H1 (cell line): Measurements from ENCODE around the gene SYT2. TPM values are rescaled to one million over a fixed set of nuclear protein-coding genes. Genes with fewer than 3 reads are reported as not detected.
"Not testable (repeated sequence)": the region's sequence is repeated elsewhere in the genome, so short reads cannot be mapped to it uniquely, and the experiment has no call there.

ENCODE experiments used
- CTCF ChIA-PET: fragments of 300-600 bp; sonication (Branson Sonifier 250); formaldehyde crosslinking; loops from one replicate; lab custom pipeline; 2021; ENCODE audit not compliant: partially characterized antibody; lab: Charles Lee
- POLR2A ChIA-PET: fragments of 300-600 bp; sonication (Branson Sonifier 250); formaldehyde crosslinking; loops from one replicate; lab custom pipeline; 2021; ENCODE audit warnings: inconsistent platforms; ENCODE audit not compliant: partially characterized antibody; lab: Charles Lee
- DNase-seq, 2 experiments: peaks; one replicate each; pipeline versions ENCODE4 v3.0.0 to v3.0.0-alpha.2; 2010 to 2022; ENCODE audit warnings: low spot score in 2 of 2, low read depth in 1 of 2, mixed read lengths in 1 of 2
- FAIRE-seq: peaks from 2 replicates; lab custom pipeline; 2011; peaks lifted over from hg19 to GRCh38; lab: Jason Lieb, UNC
- H2AFZ ChIP-seq: 2 replicates; pipeline ENCODE4 v1.8.1; 2012; ENCODE audit warnings: low read length, inconsistent platforms
- H2AK5ac ChIP-seq: 2 replicates; pipeline ENCODE4 v1.6.1; 2013; ENCODE audit warnings: low read depth, low read length
- H2BK120ac ChIP-seq: replicated peaks from 2 replicates; pipeline ENCODE3; 2013; ENCODE audit warnings: low read depth, low read length, inconsistent platforms
- H2BK12ac ChIP-seq: 2 replicates; pipeline ENCODE4 v1.6.1; 2013; ENCODE audit warnings: low read depth, low read length
- H2BK15ac ChIP-seq: 2 replicates; pipeline ENCODE4 v1.6.1; 2013; ENCODE audit warnings: low read length
- H2BK20ac ChIP-seq: 2 replicates; pipeline ENCODE4 v1.6.1; 2013; ENCODE audit warnings: low read length
- H2BK5ac ChIP-seq: 2 replicates; pipeline ENCODE4 v1.6.1; 2013; ENCODE audit warnings: low read depth, low read length
- H3K14ac ChIP-seq: 2 replicates; pipeline ENCODE4 v1.6.1; 2013; ENCODE audit warnings: inconsistent platforms; ENCODE audit not compliant: insufficient read length
- H3K18ac ChIP-seq: 2 replicates; pipeline ENCODE4 v1.6.1; 2013; ENCODE audit warnings: low read length; ENCODE audit errors: extremely low read depth
- H3K23ac ChIP-seq: 2 replicates; pipeline ENCODE4 v1.6.1; 2013; ENCODE audit warnings: inconsistent platforms; ENCODE audit not compliant: insufficient read length
- H3K23me2 ChIP-seq: 2 replicates; pipeline ENCODE4 v1.6.1; 2013; ENCODE audit warnings: low read depth, low read length
- H3K27ac ChIP-seq: 2 replicates; pipeline ENCODE4 v1.6.1; 2011; ENCODE audit warnings: low read depth, low read length, inconsistent platforms
- H3K27me3 ChIP-seq, 4 experiments: replicated peaks in 1 of 4; 1 replicate in 1 of 4; 2 replicates in 3 of 4; pipeline versions ENCODE4 v1.6.1 to v1.8.1; 2011 to 2013; ENCODE audit warnings: low read length in 3 of 4, mild to moderate bottlenecking in 3 of 4, inconsistent platforms in 2 of 4, mixed read lengths in 2 of 4, moderate library complexity in 1 of 4; ENCODE audit not compliant: control insufficient read depth in 3 of 4, insufficient read depth in 3 of 4; ENCODE audit errors: extremely low read depth in 1 of 4
- H3K36me3 ChIP-seq, 4 experiments: 2 replicates each; pipeline versions ENCODE4 v1.6.1 to v1.8.1; 2011 to 2013; ENCODE audit warnings: mild to moderate bottlenecking in 4 of 4, low read length in 3 of 4, moderate library complexity in 2 of 4, control low read depth in 1 of 4, inconsistent platforms in 1 of 4; ENCODE audit not compliant: insufficient read depth in 4 of 4, control insufficient read depth in 2 of 4
- H3K4ac ChIP-seq: replicated peaks from 2 replicates; pipeline ENCODE3; 2013; ENCODE audit warnings: low read length, low read depth, mixed read lengths, inconsistent platforms; ENCODE audit not compliant: insufficient read length
- H3K4me1 ChIP-seq, 4 experiments: replicated peaks in 1 of 4; 1 replicate in 1 of 4; 2 replicates in 3 of 4; pipeline versions ENCODE4 v1.6.1 to v1.8.1; 2011 to 2013; ENCODE audit warnings: low read length in 3 of 4, inconsistent platforms in 2 of 4, mixed read lengths in 1 of 4; ENCODE audit not compliant: insufficient read depth in 4 of 4, control insufficient read depth in 3 of 4
- H3K4me2 ChIP-seq, 2 experiments: 2 replicates each; pipeline versions ENCODE4 v1.6.1 to v1.8.1; 2011 to 2013; ENCODE audit warnings: low read depth in 2 of 2, low read length in 2 of 2, control low read depth in 1 of 2, inconsistent platforms in 1 of 2, mild to moderate bottlenecking in 1 of 2; ENCODE audit not compliant: insufficient read depth in 1 of 2
- H3K4me3 ChIP-seq, 4 experiments: fragments of 200-600, 300-600 bp in 1 of 4; sonication (generic), shearing (Covaris generic), sonication (Bioruptor Twin) in 1 of 4; 2 replicates each; pipeline versions ENCODE4 v1.5.1 to v1.8.1; 2011 to 2016; ENCODE audit warnings: low read length in 4 of 4, low read depth in 3 of 4, control low read depth in 2 of 4, inconsistent platforms in 2 of 4, mild to moderate bottlenecking in 2 of 4, mixed read lengths in 1 of 4, moderate library complexity in 1 of 4; ENCODE audit not compliant: insufficient read depth in 2 of 4; ENCODE audit errors: extremely low read depth in 1 of 4
- H3K56ac ChIP-seq: replicated peaks from 2 replicates; pipeline ENCODE3; 2013; ENCODE audit warnings: low read depth, mild to moderate bottlenecking, mixed read lengths, low read length, inconsistent platforms; ENCODE audit not compliant: insufficient read length
- H3K79me1 ChIP-seq: 2 replicates; pipeline ENCODE4 v1.6.1; 2013; ENCODE audit warnings: low read depth, low read length, control low read depth
- H3K79me2 ChIP-seq, 2 experiments: 2 replicates each; pipeline versions ENCODE4 v1.6.1 to v1.8.1; 2012 to 2013; ENCODE audit warnings: low read length in 2 of 2, mild to moderate bottlenecking in 2 of 2, inconsistent platforms in 1 of 2; ENCODE audit not compliant: insufficient read depth in 2 of 2, control insufficient read depth in 1 of 2
- H3K9ac ChIP-seq, 4 experiments: replicated peaks in 1 of 4; 1 replicate in 1 of 4; 2 replicates in 3 of 4; pipeline versions ENCODE4 v1.6.1 to v1.8.1; 2011 to 2013; ENCODE audit warnings: low read depth in 3 of 4, low read length in 3 of 4, control low read depth in 2 of 4, mild to moderate bottlenecking in 2 of 4, moderate library complexity in 2 of 4, inconsistent platforms in 1 of 4; ENCODE audit errors: extremely low read depth in 1 of 4
- H3K9me3 ChIP-seq, 2 experiments: 2 replicates each; pipeline versions ENCODE4 v1.6.1 to v1.8.1; 2012 to 2013; ENCODE audit warnings: mild to moderate bottlenecking in 2 of 2, moderate library complexity in 2 of 2, control low read depth in 1 of 2, inconsistent platforms in 1 of 2, low read depth in 1 of 2, low read length in 1 of 2, mixed read lengths in 1 of 2; ENCODE audit not compliant: insufficient read depth in 2 of 2
- H4K20me1 ChIP-seq, 2 experiments: replicated peaks in 1 of 2; 2 replicates each; pipeline versions ENCODE3 to v1.8.1; 2011 to 2013; ENCODE audit warnings: inconsistent platforms in 2 of 2, low read length in 2 of 2, mild to moderate bottlenecking in 1 of 2; ENCODE audit not compliant: insufficient read depth in 2 of 2, control insufficient read depth in 1 of 2
- H4K5ac ChIP-seq: 2 replicates; pipeline ENCODE4 v1.6.1; 2013; ENCODE audit warnings: low read length, low read depth, mixed read lengths, inconsistent platforms; ENCODE audit not compliant: insufficient read length
- H4K8ac ChIP-seq: 2 replicates; pipeline ENCODE4 v1.8.0; 2013; ENCODE audit warnings: mild to moderate bottlenecking, moderate library complexity, low read length, inconsistent platforms; ENCODE audit not compliant: insufficient read depth; ENCODE audit errors: extremely low read depth
- H4K91ac ChIP-seq: replicated peaks from 2 replicates; pipeline ENCODE3; 2013; ENCODE audit warnings: low read length, mixed read lengths, inconsistent platforms; ENCODE audit not compliant: insufficient read length
- TAF1 ChIP-seq: IDR thresholded peaks from 2 replicates; pipeline ENCODE4 v1.6.1; 2011; ENCODE audit warnings: mild to moderate bottlenecking, low read depth, low read length
- WGBS, 2 experiments: shearing (Covaris generic) in 1 of 2; methylation state at CpG; one replicate each; pipeline versions ENCODE4 v1.1.6 to v1.1.7; 2013 to 2015; ENCODE audit warnings: low lambda C conversion rate in 2 of 2, mixed read lengths in 2 of 2, inconsistent platforms in 1 of 2, low coverage in 1 of 2, missing lambda C conversion rate in 1 of 2; ENCODE audit not compliant: insufficient replicate concordance in 2 of 2, insufficient coverage in 1 of 2, insufficient read length in 1 of 2; ENCODE audit errors: extremely low coverage in 1 of 2, missing lambda C conversion rate in 1 of 2; 5-methylcytosine and 5-hydroxymethylcytosine counted together
- polyA plus RNA-seq, 7 experiments: library from polyadenylated mRNA; depleted of rRNA in 3 of 7; stranded (reverse) in 5 of 7; unstranded in 2 of 7; fragments of >200 nt in 5 of 7; fragments of 200-250 nt in 2 of 7; gene quantifications; 1 replicate in 5 of 7; 2 replicates in 1 of 7; 4 replicates in 1 of 7; pipeline versions ENCODE4 v1.2.1 to v1.2.3, GENCODE V29; 2011 to 2013; ENCODE audit warnings: missing spikeins in 2 of 7, mixed read lengths in 2 of 7
- total RNA-seq: library from RNA; stranded (reverse); fragmentation: NEBNext Ultra II Directional; extraction: Animal tissue kit (Norgen Biotek cat#: 25700); gene quantifications from 2 replicates; pipeline ENCODE4 v1.2.1, GENCODE V29; 2021

Gene SYT2
- total and polyA plus RNA-seq, 2 of the 8 experiments (the other 6 are each of a cell fraction or from before 2014, with no cell fraction given) = 2.8 to 11.0 TPM

- no peak for TF ChIP-seq TAF1
Measured at GRCh38 chr1:202615501-202616354, 94.5 kb downstream of the SYT2 start (continued).

DNA sequence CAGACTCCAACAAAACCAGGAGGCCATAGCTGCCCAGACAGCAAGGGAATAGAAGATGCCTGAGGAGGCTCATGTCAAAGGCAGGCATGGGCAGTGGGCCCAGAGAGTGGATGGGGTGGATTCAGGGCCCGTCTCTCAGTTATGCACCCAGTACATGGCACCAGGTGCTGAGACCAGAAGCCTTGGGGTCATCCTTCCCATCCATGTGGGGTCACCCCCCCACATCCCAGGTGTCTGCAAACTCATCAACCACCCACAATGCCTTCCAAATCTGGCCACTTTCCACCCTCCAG lies 95.1 kb downstream of the SYT2 start:
- not testable (repeated sequence) for H2AK5ac ChIP-seq, H2AFZ ChIP-seq, H3K4ac ChIP-seq, H2BK12ac ChIP-seq, H3K27ac ChIP-seq, H3K56ac ChIP-seq, FAIRE-seq, H2BK15ac ChIP-seq, H4K91ac ChIP-seq, H4K5ac ChIP-seq, H3K36me3 ChIP-seq, DNase-seq, H3K4me1 ChIP-seq, H3K18ac ChIP-seq, H3K9ac ChIP-seq, H3K23ac ChIP-seq, H3K4me3 ChIP-seq, H3K9me3 ChIP-seq, H3K4me2 ChIP-seq, H2BK20ac ChIP-seq, H3K23me2 ChIP-seq, H2BK120ac ChIP-seq, H3K27me3 ChIP-seq, H3K79me1 ChIP-seq, H2BK5ac ChIP-seq, H4K8ac ChIP-seq, H3K14ac ChIP-seq, H4K20me1 ChIP-seq, H3K79me2 ChIP-seq
- WGBS, 2 experiments = 100% methylated on average over 1 of the region's 1 CpG; no CpG with 5 or more reads in 1 of the 2 experiments
- POLR2A ChIA-PET = interaction anchor here (0.7 kb wide), 1 partner anchor 40 kb away, joined by 3 read pairs; no protein-coding TSS in a partner anchor
- CTCF ChIA-PET = interaction anchor here (0.8 to 4.6 kb wide), 8 partner anchors 8 to 90 kb away, joined by 3 to 23 read pairs (median 4); no protein-coding TSS in a partner anchor
